GM18868 (cell line): ENCODE data around the gene ORAI3.

Experiments
- ATAC-seq: cut with Tn5 transposase; IDR thresholded peaks from one replicate; pipeline ENCODE4 v1.9.1; 2021; ENCODE audit warnings: mild to moderate bottlenecking, moderate library complexity; ENCODE audit not compliant: unreplicated experiment

The ORAI3 gene

GRCh38 chr16:30948667-30949649 is at the start of gene ORAI3:
Gene ORAI3 (plus strand): TSS chr16:30949068. CDS start chr16:30949290, 222 bp downstream.
- peak; percentile 72 for ATAC-seq

GRCh38 chr16:30899794-30900193 is 49.1 kb upstream of the ORAI3 start:
- ATAC-seq = no peak

GRCh38 chr16:30900588-30900987 is 48.3 kb upstream of the ORAI3 start:
- ATAC-seq = no peak

GRCh38 chr16:30901201-30902028 is 47.5 kb upstream of the ORAI3 start:
- no peak for ATAC-seq

GRCh38 chr16:30902029-30902972 is 46.6 kb upstream of the ORAI3 start:
- peak; percentile 69 for ATAC-seq

GRCh38 chr16:30903002-30903401 is 45.9 kb upstream of the ORAI3 start:
- ATAC-seq = no peak

GRCh38 chr16:30903596-30903995 is 45.3 kb upstream of the ORAI3 start:
- no peak for ATAC-seq

GRCh38 chr16:30904114-30904780 is 44.6 kb upstream of the ORAI3 start:
- no peak for ATAC-seq

- no peak for ATAC-seq
Measured at GRCh38 chr16:30907064-30907463, 41.8 kb upstream of the ORAI3 start.

GRCh38 chr16:30910427-30911029 is 38.3 kb upstream of the ORAI3 start:
- no peak for ATAC-seq

- ATAC-seq = no peak
Measured at GRCh38 chr16:30912794-30913412, 36.0 kb upstream of the ORAI3 start.

GRCh38 chr16:30914830-30915229 is 34.0 kb upstream of the ORAI3 start:
- ATAC-seq = no peak

- ATAC-seq = no peak
Measured at GRCh38 chr16:30918614-30919013, 30.3 kb upstream of the ORAI3 start.

GRCh38 chr16:30920891-30921290 is 28.0 kb upstream of the ORAI3 start:
- ATAC-seq = no peak

GRCh38 chr16:30921459-30921747 is 27.5 kb upstream of the ORAI3 start:
- no peak for ATAC-seq

GRCh38 chr16:30921748-30922419 is 27.0 kb upstream of the ORAI3 start:
- peak; percentile 0 for ATAC-seq

- peak; percentile 74 for ATAC-seq
Measured at GRCh38 chr16:30922420-30922959, 26.4 kb upstream of the ORAI3 start.

- peak; percentile 54 for ATAC-seq
Measured at GRCh38 chr16:30922960-30923535, 25.8 kb upstream of the ORAI3 start.
